Measurements from ENCODE around the gene SCUBE3. TPM values are rescaled to one million over a fixed set of nuclear protein-coding genes. Genes with fewer than 3 reads are reported as not detected.

The SCUBE3 gene
- total RNA-seq, 1 experiment from 2014 or later, result 0.17 TPM

DNA sequence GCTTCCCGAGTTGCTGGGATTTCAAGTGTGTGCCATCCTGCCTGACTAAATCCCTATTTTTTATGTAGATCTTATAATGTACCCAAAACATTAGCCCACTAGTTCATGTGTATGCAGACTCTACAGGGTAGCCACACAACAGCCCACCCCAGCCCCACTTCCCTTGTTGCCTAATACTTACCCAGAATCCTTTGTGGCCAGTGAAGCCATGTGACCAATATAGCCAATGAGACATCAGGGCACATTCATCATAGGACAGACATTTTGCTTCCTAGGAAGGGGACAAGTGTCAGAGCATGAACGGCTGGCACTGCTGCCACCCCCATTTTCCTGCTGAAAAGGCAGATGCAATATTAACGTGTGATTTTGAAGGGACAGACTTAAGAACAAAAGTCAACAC lies 36.6 kb upstream of the SCUBE3 start:
- POLR2A ChIA-PET (ENCODE audit: unreplicated experiment), result no interaction called here
- H4K20me1 ChIP-seq (ENCODE audit: insufficient read depth), result no peaks in the 10 kb centered on the region
- H3K4me1 ChIP-seq (replicated peaks; ENCODE audit: insufficient read depth), result peaks cover 41% of the 10 kb centered on the region
- no peak overlapping the region for H2AFZ ChIP-seq
- CTCF ChIA-PET, result no interaction called here
- no peak overlapping the region for H3K4me3 ChIP-seq
- BruUV-seq (replicated peaks), result no TSS peak
- H3K9me2 ChIP-seq (ENCODE audit: insufficient read depth), result no peaks in the 10 kb centered on the region
- H3K4me2 ChIP-seq, result no peak overlapping the region
- H3K36me3 ChIP-seq (ENCODE audit: low read depth), result no peaks in the 10 kb centered on the region
- H3K9me3 ChIP-seq (ENCODE audit: insufficient read depth, low read depth), result no peaks in the 10 kb centered on the region
- no peaks in the 10 kb centered on the region for H3K79me2 ChIP-seq (ENCODE audit: low read depth)
- no peaks in the 10 kb centered on the region for H3K27me3 ChIP-seq (ENCODE audit: insufficient read depth, low read depth)
- DNase-seq, result no peak
- intact Hi-C loops (cut with micrococcal nuclease; ENCODE audit: unreplicated experiment), result no loop called here
- TF ChIP-seq CTCF (conservative IDR thresholded peaks at IDR 0.05) (no peak), EZH2 (IDR thresholded peaks at IDR 0.05; ENCODE audit: low read depth) (no peak)
- peaks cover 35% of the 10 kb centered on the region; the same call in 1 of the 2 replicates for H3F3A ChIP-seq (ENCODE audit: insufficient read depth, low read depth)
- H3K27ac ChIP-seq, result no peak overlapping the region

- DNase-seq, result no peak
- ChIA-PET CTCF (no interaction called here), POLR2A (ENCODE audit: unreplicated experiment) (no interaction called here)
- H3K27ac ChIP-seq, result no peak overlapping the region
- H3K27me3 ChIP-seq (ENCODE audit: insufficient read depth, low read depth), result no peaks in the 10 kb centered on the region
- H3F3A ChIP-seq (ENCODE audit: insufficient read depth, low read depth), result peaks cover 34% of the 10 kb centered on the region; the same call in 1 of the 2 replicates
- BruUV-seq (replicated peaks), result no TSS peak
- no peaks in the 10 kb centered on the region for H3K9me3 ChIP-seq (ENCODE audit: insufficient read depth, low read depth)
- intact Hi-C loops (cut with micrococcal nuclease; ENCODE audit: unreplicated experiment), result no loop called here
- H3K4me2 ChIP-seq, result no peak overlapping the region
- no peaks in the 10 kb centered on the region for H3K79me2 ChIP-seq (ENCODE audit: low read depth)
- H4K20me1 ChIP-seq (ENCODE audit: insufficient read depth), result no peaks in the 10 kb centered on the region
- TF ChIP-seq CTCF (conservative IDR thresholded peaks at IDR 0.05), result no peak
- TF ChIP-seq EZH2 (IDR thresholded peaks at IDR 0.05; ENCODE audit: low read depth), result no peak
- H2AFZ ChIP-seq, result no peak overlapping the region
- no peaks in the 10 kb centered on the region for H3K36me3 ChIP-seq (ENCODE audit: low read depth)
- H3K4me1 ChIP-seq (replicated peaks; ENCODE audit: insufficient read depth), result peaks cover 39% of the 10 kb centered on the region
- no peaks in the 10 kb centered on the region for H3K9me2 ChIP-seq (ENCODE audit: insufficient read depth)
- no peak overlapping the region for H3K4me3 ChIP-seq
Measured at GRCh38 chr6:35177596-35177995, 36.2 kb upstream of the SCUBE3 start.

DNA sequence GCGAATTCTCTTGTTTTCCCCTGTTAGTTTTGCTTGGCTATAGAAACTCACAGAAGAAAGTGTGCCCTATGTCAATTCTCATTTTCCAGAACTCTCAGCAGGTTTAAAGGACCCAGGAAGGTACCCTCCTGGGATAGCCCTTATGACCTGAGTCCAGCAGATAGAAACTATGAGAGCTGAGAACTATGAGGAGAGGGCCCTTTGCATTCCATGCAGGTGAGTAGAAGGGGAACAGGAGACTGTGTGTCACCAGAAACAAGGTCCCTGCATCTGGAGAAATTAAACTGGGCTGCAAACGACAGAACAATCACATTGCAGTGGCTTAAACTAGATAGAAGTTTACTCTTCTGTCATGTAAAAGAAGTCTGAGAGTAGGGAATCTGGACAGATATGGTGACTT lies 35.7 kb upstream of the SCUBE3 start:
- peaks cover 33% of the 10 kb centered on the region; the same call in 1 of the 2 replicates for H3F3A ChIP-seq (ENCODE audit: insufficient read depth, low read depth)
- H3K9me3 ChIP-seq (ENCODE audit: insufficient read depth, low read depth), result no peaks in the 10 kb centered on the region
- BruUV-seq (replicated peaks), result no TSS peak
- peaks cover 38% of the 10 kb centered on the region for H3K4me1 ChIP-seq (replicated peaks; ENCODE audit: insufficient read depth)
- H3K9me2 ChIP-seq (ENCODE audit: insufficient read depth), result no peaks in the 10 kb centered on the region
- no peak for DNase-seq
- H4K20me1 ChIP-seq (ENCODE audit: insufficient read depth), result no peaks in the 10 kb centered on the region
- H3K36me3 ChIP-seq (ENCODE audit: low read depth), result no peaks in the 10 kb centered on the region
- no peaks in the 10 kb centered on the region for H3K79me2 ChIP-seq (ENCODE audit: low read depth)
- no peaks in the 10 kb centered on the region for H3K27me3 ChIP-seq (ENCODE audit: insufficient read depth, low read depth)
- no peak overlapping the region for H3K27ac ChIP-seq
- CTCF ChIA-PET, result no interaction called here
- no peak overlapping the region for H3K4me3 ChIP-seq
- TF ChIP-seq EZH2 (IDR thresholded peaks at IDR 0.05; ENCODE audit: low read depth), result no peak
- no peak for TF ChIP-seq CTCF (conservative IDR thresholded peaks at IDR 0.05)
- H3K4me2 ChIP-seq, result no peak overlapping the region
- intact Hi-C loops (cut with micrococcal nuclease; ENCODE audit: unreplicated experiment), result no loop called here
- POLR2A ChIA-PET (ENCODE audit: unreplicated experiment), result no interaction called here
- H2AFZ ChIP-seq, result no peak overlapping the region
